ENCODE results near the gene IGSF5. TPM values are rescaled to one million over a fixed set of nuclear protein-coding genes. Genes with fewer than 3 reads are reported as not detected.

IGSF5 gene
- total and polyA plus RNA-seq, 2 of the 4 experiments (the other 2 are of a cell fraction) = not detected

DNA sequence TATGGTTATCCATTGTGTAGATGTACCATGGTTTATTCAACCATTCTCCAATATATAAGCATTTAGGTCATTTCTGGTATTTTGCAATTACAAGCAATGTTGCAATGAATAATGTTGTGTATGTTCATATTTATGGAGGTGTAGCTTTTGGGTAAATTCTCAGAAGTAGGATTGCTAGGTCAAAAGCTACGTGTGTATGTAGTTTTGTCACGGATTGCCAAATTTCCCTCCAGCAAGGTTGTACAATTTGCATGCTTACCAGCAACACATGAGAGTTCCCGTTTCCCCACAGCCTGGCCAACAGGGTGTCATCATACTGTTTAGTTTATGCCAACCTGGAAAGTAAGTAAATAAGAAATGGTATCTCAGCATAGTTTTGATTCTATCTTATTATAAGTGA, 36.3 kb downstream of the IGSF5 start:
- POLR2A ChIA-PET (ENCODE audit: unreplicated experiment) = no interaction called here
- no TSS peak for BruUV-seq (replicated peaks)
- WGBS, 2 experiments (ENCODE audit: extremely low coverage in 2 of 2, insufficient read length in 1 of 2) = no CpG with 5 or more reads among the region's 3 CpGs

More for the DNA sequence above, 36.3 kb downstream of the IGSF5 start:
- ATAC-seq (ENCODE audit: low read depth) (no peak), DNase-seq (no peak)
- Histone ChIP-seq H3K4me1 (ENCODE audit: control insufficient read depth, insufficient read depth, low read length) (no peaks in the 10 kb centered on the region), H3K27me3 (ENCODE audit: control insufficient read depth, insufficient read depth, low read length) (no peaks in the 10 kb centered on the region), H3K9ac (ENCODE audit: low read depth, low read length) (no peak overlapping the region), H2AK9ac (replicated peaks; ENCODE audit: low read depth, low read length, poor library complexity) (no peak overlapping the region), H3K4ac (ENCODE audit: low read depth, low read length) (no peak overlapping the region), H4K20me1 (ENCODE audit: insufficient read depth, low read length) (no peaks in the 10 kb centered on the region), H3K18ac (ENCODE audit: low read depth, low read length) (no peak overlapping the region), H3K14ac (replicated peaks; ENCODE audit: low read depth, low read length) (no peak overlapping the region), H2BK20ac (ENCODE audit: low read depth, low read length) (no peak overlapping the region), H3K79me1 (ENCODE audit: low read depth in 1 of 2, low read length in 2 of 2) (no peaks in the 10 kb centered on the region), H2AK5ac (ENCODE audit: low read depth, low read length) (no peak overlapping the region), H4K8ac (ENCODE audit: low read depth in 2 of 2, low read length in 2 of 2) (no peak overlapping the region), H3K4me2 (ENCODE audit: low read depth, low read length) (no peak overlapping the region), H3K27ac (ENCODE audit: insufficient read depth, low read length) (no peak overlapping the region), H2BK15ac (ENCODE audit: low read depth, low read length) (no peak overlapping the region), H3K9me1 (ENCODE audit: insufficient read depth, low read length) (no peaks in the 10 kb centered on the region), H4K5ac (ENCODE audit: low read depth, low read length) (no peak overlapping the region), H3K9me3 (ENCODE audit: control insufficient read depth, insufficient read depth, low read length) (peaks cover 3% of the 10 kb centered on the region; the same call in 1 of the 2 replicates), H4K91ac (ENCODE audit: insufficient read depth, low read depth, low read length) (no peak overlapping the region), H2BK5ac (ENCODE audit: low read depth, low read length, poor library complexity, severe bottlenecking) (no peak overlapping the region), H3K4me3 (ENCODE audit: insufficient read depth, low read depth, low read length) (no peak overlapping the region), H3K36me3 (ENCODE audit: control insufficient read depth, insufficient read depth, low read length) (no peaks in the 10 kb centered on the region), H2AFZ (replicated peaks; ENCODE audit: low read length, poor library complexity) (no peak overlapping the region), H3K56ac (ENCODE audit: extremely low read depth, insufficient read depth, low read length) (no peak overlapping the region), H2BK120ac (ENCODE audit: low read depth, low read length) (no peak overlapping the region), H3K23ac (ENCODE audit: low read depth, low read length) (no peak overlapping the region)
- dilution Hi-C loops (cut with HindIII; ENCODE audit: low sequenced_read_pairs, unreplicated experiment) (no loop called here), in situ Hi-C loops (cut with MboI; ENCODE audit: low sequenced_read_pairs) (no loop called here), intact Hi-C loops (cut with micrococcal nuclease) (no loop called here)
- TF ChIP-seq RCOR1 (IDR thresholded peaks at IDR 0.05; ENCODE audit: insufficient replicate concordance, low read length) (no peak), SMC3 (IDR thresholded peaks at IDR 0.05; ENCODE audit: low read depth, low read length) (no peak)
- CTCF ChIA-PET = no interaction called here

All from IMR-90 (cell line).